HG02938 (cell line): Measurements from ENCODE around the gene STIMATE.
A peak's percentile ranks its signal among the peaks of the same experiment; 100 is the strongest.

Experiments used
- ATAC-seq: cut with Tn5 transposase; IDR thresholded peaks from one replicate; pipeline ENCODE4 v1.9.1; 2021; ENCODE audit warnings: mild to moderate bottlenecking, moderate library complexity; ENCODE audit not compliant: unreplicated experiment

STIMATE gene

DNA sequence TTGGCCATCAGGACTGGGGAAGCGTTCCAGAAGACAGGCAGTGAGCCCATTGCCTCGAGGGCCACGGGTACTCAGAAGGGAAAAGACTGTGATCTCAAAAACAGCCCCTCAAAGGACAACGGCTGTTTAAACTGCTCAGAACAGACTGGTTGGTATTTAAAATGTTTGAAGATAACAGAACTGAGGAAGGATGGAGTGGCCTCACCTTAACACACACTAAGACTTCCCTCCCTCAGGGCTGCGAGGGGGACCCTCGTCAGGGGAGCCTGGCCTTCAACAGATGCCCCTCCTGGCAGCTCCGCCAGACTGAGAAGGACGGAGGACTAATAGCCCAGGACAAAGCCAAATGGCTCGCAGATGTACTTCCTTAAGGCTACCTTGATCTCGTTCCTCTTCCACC is 2.6 kb downstream of the STIMATE start:
- ATAC-seq: no peak

DNA sequence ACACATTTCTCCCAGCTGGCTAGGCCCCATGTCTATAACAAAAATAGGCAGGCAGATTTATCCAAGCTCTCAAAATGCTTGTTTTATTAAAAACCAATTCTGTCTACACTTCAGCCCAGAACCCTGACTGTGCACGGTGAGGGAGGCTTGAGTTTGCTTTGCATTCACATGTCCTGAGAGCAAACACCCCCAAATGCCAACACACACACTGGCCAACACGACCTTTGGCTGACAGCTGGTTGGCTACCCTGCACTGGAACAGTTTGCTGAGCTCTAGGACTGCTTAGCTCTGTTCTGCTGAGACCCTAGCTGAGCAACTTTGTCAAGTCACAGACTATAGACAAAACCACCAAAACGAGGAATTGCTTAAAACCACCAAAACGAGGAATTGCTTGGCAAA is 3.6 kb downstream of the STIMATE start:
- no peak for ATAC-seq

DNA sequence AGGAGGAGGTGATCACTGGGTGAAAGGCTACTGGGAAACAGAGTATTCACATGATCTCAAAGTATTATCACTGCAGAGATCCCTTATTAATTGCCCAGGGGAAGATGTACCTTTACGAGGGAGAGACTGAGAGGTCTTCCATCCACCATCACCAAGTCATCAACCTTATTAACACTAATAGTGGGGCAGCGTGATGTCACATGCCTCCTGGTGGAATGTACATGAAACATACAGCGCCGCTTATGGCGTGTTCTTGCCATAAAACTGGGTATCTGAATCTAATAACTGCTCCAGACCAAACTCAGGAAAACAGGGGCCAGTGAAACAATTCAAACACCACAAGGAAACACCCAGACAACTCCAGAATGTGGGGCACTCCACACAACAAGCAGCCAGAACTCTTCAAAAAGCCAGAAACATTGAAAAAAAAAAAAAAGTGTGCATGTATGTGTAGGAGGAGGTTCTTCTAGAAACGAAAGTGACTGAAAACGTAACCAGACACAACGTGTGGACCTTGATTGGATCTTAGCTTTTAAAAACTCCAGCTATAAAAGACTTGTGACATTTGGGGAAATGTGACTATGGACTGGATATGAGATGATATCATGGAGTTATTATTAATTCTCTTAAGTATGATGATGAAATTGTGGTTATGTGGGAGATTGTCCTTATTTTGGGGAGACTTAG is 4.6 kb downstream of the STIMATE start:
- ATAC-seq: no peak

DNA sequence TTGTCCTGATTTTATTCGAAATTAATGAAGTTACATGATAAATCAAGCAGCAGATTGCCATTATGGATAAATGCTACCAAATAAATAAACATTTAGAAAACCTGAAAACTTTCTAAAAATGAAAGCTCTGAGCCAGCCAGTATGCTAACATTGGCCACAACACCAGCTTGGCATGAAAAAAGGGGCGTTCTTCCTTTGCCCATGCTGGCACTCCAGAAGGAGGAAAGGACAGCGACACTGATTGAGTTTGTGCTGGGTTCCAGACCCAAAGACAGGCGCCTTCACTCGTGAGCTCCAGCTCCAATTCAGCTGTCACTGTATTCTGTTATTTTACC is 5.1 kb downstream of the STIMATE start:
- no peak for ATAC-seq

DNA sequence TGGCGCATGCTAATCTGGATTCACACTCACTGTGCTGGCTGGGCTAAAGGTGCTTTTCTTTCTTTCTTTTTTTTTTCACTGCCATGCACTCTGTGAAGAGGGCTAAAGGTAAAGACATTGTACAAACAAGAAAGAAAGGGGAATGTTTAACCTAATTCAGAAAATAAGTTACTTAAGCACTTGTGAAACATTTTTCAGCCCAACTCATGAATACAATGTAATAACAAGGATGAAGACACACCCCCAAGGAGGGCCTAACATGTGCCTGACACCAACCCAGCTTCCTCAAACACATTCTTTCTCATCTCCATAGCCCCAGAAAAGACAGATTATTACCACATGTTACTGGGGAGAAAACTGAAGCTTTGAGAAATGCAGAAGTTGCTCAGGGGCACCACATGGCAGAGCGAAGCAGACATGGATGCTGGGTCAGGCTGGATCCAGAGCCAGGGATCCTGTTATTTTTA is 5.7 kb downstream of the STIMATE start:
- ATAC-seq: no peak

DNA sequence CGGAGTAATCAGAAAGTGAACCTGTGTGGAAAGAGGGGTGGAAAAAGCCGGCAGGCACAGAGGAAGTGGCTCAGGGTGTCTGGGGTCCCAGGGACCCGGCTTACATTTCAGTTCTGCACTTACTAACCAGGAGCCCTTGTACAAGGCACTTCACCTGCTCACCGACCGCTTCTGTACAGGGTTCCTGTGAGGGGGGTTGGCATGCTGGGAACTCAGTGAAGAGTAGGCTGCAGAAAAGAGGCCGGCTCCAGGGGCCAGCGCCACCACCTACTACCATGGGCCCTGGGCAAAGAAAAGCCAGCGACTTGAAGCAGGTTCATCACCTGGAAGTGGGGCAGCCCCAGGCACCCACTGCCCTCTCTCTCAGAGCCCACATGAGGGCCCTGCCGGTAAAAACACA is 6.2 kb downstream of the STIMATE start:
- ATAC-seq: peak; percentile 37

DNA sequence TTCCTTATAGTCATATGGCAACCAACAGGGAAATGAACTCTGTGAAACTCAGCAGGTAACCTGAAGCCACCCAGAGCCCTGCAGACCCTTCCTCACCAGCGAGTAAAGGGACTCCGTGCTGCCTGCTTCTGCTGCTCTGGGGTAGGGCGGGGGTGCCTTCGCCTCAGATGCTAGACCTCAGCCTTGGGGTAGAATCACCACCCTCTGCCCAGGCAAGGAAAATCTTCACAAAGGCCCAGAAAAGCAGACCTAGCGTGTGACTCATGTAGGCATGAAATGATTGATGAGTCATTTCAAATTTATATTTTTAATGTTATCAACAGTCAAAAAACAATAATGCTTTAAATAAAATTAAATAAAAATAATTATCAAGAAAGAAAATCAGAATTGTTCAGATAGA is 6.6 kb downstream of the STIMATE start:
- peak; percentile 13 for ATAC-seq

DNA sequence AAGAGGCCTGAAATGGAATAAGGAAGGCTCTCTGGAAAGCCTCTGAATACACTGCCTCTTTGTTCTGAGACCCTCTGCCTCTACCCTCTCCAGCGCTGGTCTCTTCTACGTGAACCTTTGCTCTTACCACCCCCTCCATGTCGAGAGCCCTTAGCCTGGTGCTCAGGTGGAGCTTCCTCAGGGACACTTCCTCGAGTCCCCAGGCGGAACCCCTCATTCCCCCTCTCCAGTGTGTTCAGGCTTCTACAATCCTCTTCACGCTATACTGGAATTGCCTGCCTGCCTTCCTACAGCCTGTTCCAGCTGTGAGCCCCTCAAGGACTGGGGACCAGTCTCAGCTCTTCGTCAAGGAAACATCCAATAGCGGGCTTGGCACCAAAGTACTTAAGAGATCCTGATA is 7.4 kb downstream of the STIMATE start:
- ATAC-seq: no peak

DNA sequence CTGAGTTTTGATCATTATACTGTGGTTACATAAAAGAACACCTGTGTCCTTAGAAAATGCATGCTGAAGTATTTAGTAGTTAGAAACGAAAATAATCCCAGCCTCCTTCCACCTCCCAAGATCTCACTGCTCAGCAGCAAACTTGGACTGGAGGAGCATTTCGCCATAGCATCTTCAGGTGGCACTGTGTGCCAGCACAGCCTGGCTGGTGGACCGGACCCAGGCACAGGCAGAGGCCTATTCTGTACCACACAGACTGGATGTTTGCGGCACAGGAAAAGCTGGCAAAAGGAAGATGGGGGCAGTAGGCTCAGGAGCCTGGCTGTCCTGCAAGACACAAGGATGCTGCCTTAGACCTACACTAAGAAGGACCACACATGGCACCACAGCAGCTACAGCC is 10.2 kb downstream of the STIMATE start:
- ATAC-seq: no peak

DNA sequence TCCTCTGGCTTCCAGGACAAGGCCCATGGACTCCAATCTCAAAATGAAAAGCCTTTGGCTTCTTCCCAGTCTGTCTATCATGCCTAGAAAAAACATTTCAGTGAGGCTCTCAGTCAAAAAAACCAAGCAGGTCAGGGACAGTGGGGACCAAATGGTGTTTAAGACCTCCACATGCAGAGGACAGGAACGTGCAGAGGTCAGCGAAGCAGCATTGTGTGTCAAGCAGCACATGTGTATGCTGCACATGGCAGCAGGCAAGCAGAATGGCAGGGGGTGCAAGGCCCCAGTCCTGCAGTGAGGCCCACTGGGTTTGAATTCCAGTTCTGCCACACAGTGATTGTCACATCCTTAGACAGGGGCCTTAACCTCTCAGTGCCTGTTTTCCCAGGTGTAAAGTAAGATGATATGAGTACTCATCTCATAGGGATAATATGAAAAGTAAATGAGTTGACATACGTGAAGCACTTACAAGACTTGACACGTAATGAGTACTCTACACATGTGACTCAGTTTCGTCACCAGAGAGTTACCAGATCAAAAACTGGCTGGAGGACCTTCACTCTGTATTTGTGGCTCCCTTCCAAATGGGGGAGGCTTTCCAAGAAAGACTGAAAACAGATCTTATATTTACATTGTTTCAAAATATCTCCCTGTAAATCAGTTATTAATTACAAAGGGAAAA is 11.2 kb downstream of the STIMATE start:
- ATAC-seq: no peak

DNA sequence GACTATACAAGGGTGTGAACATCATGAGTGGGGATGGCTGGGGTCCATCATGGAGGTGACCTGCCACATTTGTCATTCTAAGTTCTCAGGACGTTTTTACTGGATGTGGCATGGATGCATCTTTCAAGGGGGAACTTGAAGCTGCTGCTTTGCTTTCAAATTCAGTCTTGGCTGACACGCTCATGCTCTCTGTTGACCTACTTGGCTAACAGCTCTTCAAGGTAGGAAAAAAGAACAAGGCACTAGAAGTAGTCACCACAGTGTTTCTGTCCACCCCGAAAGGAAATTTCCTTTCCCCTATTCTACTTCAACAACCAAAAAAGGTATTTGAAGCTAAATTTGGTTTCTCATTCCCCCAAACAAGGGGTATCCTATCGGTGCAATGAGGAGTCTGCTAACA is 15.0 kb downstream of the STIMATE start:
- no peak for ATAC-seq

DNA sequence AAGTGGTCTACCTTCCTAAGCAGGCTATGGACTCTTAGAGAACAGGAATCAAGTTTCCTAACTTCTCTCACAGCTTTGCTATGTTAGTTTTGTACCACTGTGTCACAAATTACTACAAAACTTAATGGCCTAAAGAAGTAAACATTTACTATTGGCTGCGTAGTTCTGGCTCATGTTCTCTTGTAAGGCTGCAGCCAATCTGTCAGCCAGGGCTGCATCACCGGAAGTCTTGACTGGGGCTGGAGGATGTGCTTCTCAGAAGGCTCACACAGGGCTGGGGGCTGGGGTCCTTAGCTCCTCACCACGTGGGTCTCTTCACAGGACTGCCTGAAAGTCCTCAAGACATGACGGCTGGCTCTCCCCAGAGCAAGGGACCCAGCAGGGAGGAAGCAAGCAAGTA is 15.5 kb downstream of the STIMATE start:
- ATAC-seq: no peak

DNA sequence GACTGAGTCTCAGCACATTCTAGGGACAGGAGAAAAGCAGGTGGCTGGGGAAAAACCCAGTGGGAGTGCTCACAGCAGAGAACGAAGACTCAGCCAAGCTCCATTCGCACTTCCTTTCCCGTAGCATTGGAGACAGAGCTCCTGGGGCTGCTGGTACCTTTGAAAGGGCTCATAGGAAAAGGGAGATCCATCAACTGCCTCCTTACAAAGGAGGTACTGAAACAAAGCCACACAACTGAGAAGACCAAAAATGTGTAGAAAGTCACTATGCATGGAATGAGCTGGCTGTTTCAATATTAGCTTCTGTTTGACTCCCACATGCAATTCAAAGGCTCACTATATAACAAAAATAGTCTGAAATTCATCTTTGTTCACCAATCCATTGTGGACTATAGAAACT is 16.9 kb downstream of the STIMATE start:
- ATAC-seq: no peak

DNA sequence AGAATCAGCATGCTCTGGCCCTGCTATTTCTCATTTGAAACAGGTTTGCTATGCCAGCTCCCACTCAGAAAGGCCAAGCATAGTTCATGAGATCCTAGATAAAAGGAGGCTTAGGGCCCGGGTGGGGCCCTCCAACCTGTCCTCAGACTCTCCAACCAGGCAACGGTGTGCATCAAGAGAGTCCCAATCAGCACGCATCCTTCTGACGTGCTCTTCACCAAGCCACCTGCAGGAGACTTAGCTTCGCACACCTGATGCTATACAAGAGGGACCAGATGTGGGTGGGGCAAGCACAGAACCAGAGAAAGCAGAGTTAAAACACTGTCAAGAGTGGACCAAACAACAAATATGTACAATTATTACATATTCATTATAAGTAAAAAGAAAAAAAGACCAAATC is 17.3 kb downstream of the STIMATE start:
- ATAC-seq: no peak

DNA sequence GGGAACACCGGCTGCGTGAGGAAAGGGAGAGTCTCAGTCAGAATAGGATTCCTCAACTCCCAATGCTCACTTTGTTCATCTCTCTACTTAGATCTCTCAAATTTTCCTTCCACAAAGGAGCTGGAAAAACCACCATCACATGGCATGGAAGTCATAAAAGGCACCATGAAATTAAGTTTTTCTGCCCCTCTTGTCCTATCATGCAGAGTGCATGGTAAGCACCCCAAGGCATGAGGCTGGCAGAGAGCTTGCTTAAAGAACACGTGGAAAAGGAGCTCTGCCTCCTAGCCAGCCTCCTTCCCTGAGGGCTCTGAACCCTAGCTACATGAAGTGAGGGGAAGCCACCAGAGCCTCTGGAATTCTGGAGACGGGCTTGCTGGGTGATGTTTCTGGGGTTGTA is 17.8 kb downstream of the STIMATE start:
- no peak for ATAC-seq

DNA sequence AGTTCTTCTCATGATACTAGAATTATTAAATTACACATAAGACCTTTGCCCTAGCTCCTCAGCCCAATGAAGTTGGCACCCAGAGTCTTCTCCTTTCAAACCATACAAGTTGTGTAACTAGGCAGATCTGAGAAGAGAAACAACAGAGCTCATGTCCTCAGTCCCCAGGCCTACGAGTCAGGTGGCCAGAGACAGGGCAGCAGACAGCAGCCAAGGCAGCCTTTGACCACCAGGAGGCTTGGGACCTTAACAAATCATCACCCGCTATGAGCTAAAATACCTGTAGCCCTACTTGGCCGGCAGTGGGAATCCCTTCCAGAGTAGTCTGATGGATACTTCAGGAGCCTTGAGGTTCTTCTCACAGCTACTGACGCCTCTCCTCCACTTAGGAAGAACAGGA is 18.3 kb downstream of the STIMATE start:
- ATAC-seq: no peak

DNA sequence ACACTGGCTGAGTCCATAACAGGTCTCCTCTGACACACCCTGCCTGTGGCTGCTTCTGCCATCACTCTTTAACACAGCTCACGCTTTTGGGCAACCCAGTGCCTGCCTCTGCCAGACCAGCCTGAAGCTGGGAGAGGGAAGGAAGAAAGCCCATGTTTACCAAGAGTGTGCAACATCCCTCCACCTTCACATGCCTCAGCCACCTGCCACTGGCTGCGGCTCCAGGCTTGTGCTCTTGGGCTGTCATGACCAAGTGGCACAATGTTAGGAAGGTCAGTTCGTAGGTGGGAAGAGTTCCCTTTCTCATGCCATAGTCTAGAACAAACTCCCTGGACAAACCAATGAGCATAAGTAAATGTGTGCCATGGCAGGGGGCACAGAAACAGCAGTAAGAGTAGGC is 20.3 kb downstream of the STIMATE start:
- ATAC-seq: no peak

DNA sequence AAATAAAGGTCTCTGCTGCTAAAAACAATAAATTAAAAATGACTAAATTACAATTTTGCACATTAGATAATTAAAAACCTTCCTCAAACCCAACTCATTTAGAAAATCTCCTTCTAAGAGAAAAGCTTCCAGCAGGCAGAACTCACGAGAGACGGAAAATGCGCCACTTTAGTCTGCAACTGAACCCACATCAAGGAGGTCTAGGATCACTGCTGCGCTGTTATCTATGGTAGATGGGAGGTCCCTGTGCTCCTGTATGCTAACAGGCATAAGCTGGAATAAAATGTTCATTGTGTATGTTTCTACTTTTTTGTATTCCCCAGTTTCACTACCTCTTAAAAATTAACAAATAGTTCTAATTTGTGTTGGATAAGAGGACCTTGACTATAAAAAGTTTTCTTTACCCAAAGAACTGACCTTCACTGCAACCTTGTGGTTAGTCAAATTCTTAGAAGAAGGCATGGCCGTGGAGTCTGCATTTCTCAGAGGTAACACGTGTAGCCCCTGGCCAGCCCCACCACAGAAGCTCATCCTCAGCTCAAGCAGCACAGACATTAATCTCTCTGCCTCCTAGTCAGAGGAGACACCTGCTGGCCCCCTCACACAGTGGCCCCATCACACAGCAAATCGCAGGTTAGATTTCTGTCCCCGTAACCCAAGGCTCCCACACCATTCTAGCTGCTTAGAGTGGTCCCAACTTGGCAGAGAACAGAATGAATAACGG is 22.3 kb downstream of the STIMATE start:
- ATAC-seq: no peak

DNA sequence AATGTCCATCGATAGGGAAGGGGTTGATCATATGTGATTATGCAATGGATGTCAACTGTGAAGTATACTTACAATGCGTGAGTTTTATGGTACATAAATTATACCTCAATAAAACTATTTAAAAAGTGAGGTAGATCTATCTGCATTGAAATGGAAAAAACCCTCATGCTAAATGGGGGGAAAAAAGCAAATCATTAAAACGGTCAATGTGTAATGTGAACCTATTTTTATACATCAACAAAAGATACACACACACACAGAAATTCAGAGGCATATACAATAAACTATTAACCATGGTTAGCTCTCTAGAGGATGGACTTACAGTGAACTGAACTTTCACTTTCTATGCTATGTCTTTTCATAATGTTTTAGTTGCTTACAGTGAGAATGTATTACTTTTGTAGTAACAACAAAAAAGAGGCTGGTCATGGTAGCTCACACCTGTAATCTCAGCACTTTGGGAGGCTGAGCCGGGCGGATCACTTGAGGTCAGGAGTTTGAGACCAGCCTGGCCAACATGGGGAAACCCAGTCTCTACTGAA is 23.1 kb downstream of the STIMATE start:
- ATAC-seq: no peak

DNA sequence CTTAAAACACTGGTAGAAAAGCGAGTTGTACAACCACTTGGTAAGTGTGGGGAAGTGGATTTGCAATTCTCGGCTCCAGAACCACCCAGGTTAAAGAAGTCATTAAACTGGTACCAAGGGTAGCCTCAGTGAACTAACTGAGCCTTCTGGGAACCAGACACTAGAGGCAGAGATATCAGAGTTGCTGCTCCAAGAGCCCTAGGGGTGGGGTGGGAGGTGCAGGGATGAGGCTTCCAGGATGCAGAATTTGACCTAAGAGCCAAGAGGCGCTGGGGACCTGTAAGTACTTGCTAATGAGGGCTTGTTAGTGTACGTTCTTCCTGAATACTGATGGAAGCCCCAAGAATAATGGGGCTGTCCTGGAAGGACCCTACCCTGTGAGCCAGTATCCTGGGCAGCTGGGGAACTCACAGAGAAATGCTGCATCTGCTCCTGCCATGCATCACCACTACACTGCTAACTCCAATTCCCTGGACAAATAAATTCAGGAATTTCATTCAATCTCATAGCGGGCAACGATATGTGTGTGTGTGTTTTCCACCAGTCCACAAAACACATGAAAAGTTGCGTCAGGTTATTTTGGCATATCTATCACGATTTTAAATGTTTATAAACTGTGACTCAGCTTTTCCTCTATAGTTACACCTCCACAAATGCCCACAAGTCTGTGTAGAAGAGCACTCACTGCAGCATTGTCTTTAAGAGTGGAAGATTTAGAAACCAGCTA is 23.8 kb downstream of the STIMATE start:
- no peak for ATAC-seq

DNA sequence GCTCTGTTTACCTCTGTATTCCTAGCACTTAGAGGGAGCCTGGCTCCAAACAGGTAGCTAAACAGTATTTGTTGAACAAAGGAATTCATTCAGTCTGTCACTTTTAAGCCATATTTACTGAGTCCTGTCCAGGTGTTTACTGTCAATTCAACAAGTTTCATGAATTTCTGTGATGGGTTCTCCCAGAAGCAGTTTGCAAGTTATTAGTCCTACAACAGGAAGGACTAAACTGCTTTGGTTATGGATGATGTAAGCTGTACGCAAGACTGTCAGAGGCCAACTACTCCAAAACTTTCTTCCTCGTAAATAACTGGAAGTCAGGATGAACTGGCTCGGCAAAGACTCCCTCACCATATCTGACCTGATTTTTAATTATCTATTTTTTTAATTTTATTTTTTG is 25.1 kb downstream of the STIMATE start:
- no peak for ATAC-seq
